Measurements from ENCODE around the gene TBC1D9B.

DNA sequence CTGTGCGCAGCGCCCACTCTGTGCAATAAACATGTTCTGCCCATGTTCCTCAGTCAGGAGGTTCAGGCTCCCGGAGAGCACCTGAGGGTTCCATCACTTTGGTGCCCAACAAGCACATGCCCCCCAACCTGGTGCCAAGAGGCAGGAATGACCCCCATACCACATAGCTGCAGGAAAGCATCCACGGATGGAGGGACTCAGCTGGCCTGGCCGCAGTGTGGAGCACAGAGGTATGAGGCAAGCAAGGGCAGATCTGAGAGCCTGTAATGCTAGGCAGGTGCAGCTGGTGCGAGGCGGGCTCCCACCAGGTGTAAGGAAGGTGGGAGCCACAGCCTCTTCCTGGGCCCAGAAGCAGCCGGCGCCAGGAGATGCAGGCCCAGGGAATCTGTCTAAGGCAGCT lies 44.8 kb downstream of the TBC1D9B start:
- TF ChIP-seq, protein P1, sequence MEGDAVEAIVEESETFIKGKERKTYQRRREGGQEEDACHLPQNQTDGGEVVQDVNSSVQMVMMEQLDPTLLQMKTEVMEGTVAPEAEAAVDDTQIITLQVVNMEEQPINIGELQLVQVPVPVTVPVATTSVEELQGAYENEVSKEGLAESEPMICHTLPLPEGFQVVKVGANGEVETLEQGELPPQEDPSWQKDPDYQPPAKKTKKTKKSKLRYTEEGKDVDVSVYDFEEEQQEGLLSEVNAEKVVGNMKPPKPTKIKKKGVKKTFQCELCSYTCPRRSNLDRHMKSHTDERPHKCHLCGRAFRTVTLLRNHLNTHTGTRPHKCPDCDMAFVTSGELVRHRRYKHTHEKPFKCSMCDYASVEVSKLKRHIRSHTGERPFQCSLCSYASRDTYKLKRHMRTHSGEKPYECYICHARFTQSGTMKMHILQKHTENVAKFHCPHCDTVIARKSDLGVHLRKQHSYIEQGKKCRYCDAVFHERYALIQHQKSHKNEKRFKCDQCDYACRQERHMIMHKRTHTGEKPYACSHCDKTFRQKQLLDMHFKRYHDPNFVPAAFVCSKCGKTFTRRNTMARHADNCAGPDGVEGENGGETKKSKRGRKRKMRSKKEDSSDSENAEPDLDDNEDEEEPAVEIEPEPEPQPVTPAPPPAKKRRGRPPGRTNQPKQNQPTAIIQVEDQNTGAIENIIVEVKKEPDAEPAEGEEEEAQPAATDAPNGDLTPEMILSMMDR (conservative IDR thresholded peaks at IDR 0.05 in 1 of 2, IDR thresholded peaks at IDR 0.05 in 1 of 2; ENCODE audit: extremely low read depth in 1 of 2, insufficient read depth in 1 of 2, low read depth in 1 of 2, low read length in 2 of 2) = no peak
- TF ChIP-seq EZH2 (IDR thresholded peaks at IDR 0.05; ENCODE audit: borderline replicate concordance, low read length) = no peak
